Pons (tissue), 1 donor: ENCODE results near the gene RNF4.

Experiments
- DNase-seq: peaks from one replicate; pipeline ENCODE4 v3.0.0-alpha.2; 2016; ENCODE audit warnings: low spot score

RNF4 gene

GRCh38 chr4:2437475-2438215, 31.3 kb upstream of the RNF4 start:
- DNase-seq: no peak

DNA sequence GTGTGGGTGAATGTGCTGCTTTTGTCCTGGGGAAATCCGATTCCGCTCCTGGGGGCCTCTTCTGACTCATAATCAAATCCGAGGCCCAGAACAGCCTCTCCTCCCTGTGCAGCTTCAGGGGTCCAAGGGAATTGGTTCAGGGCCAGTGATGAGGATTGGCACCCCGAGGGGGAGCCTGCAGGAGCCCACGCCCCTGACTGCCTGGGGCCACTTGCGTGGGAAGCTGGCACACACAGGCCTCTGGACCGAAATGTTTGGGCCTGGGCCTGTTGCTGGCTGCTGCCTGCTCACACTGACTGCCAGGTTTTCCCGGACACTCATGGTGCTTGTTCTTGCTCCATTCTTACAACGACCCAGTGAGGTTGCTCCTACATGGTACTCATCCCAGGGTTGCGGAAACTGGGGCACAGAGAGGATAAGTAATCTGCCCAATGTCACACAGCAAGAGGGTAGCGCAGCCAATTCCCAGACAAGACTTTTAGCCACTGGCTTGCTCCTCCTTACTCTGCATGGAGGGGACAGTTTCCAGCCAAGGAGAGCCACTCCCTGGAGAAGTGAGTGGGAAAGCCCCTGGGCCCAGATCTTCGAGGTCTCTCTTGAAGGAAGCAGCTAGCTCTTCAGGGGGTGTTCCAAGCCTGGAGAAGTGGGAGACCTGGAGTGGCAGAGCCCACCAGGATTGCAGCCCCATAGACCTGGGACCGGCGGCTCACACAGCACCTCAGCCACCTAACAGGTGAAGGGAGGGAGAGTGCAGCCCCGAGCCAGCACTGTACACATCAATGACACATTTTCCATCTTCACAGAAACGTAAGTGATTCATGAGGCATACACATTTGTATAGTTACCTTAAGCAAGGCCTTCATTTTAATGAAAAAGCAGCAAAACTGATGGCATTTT, 29.8 kb upstream of the RNF4 start:
- no peak for DNase-seq

DNA sequence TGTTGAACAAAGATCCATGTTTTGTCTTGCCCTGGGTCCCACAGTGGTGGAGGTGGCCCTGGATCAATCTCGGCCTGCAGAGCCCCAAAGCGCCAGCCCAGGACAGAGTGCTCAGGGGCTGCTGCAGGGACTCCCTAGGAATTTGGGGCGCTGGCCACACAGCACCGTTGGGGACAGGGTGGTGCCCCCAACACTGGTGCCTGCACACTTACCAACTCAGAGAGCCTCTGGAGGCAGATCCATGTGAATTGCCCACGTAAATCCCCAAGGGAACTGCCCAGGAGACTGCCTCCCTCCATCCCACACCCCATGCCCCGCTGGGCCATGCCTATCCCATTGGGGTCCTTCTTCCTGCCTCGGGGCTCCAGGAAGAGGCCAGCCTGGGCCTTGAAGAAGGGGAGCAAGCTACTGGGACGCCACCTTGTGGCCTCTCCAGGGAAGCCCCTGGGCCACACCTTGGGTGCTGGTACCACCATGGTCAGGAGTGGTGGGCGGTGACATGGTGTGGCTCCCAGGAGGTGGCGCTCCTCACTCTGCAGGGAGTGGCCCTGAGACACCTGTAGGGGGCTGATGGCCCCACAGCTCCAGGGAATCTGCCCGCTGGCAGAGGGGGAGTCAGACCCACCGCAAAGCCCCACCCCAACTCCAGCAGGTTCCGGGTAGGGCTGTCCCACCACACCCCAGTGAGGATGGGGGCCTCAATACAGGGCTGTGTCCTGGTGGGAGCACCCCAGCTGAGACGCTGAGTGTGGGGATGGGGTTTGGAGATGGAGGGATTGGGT, 27.3 kb upstream of the RNF4 start:
- DNase-seq: no peak

GRCh38 chr4:2442175-2442993, 26.5 kb upstream of the RNF4 start:
- DNase-seq: no peak

DNA sequence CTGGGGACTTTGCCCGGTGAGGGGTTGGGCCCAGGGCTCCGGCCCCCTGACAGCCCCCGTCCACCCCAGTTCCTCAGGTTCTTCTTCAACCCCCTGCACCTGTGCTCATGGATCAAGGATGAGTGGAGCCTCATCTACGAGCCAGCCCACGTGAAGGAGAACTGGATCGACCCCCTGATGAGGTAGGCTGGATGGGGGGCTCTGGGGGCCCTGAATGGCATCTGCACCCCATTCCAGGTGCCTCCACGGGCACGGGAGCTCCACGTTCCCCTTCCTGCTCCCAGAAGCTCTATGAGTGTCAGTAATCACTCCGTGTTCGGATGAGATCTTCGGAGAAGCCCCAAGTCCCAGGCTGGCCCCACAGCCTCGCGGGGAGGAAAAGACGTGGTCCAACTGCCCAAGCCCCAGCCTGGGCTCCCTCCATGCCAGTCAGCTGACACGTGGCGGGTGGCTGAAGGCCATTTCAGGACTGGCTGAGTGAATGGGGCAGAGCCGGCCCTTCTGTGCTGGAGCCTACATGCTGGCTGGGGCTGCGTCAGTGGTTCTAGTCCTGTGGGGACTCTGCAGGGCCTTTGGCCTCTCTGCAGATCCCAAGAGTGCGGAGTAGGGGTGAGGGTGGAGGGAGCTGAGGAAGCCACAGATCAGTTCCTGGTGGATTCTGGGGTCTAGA, 25.7 kb upstream of the RNF4 start:
- no peak for DNase-seq

- no peak for DNase-seq
Measured at GRCh38 chr4:2443956-2444740, 24.8 kb upstream of the RNF4 start.

DNA sequence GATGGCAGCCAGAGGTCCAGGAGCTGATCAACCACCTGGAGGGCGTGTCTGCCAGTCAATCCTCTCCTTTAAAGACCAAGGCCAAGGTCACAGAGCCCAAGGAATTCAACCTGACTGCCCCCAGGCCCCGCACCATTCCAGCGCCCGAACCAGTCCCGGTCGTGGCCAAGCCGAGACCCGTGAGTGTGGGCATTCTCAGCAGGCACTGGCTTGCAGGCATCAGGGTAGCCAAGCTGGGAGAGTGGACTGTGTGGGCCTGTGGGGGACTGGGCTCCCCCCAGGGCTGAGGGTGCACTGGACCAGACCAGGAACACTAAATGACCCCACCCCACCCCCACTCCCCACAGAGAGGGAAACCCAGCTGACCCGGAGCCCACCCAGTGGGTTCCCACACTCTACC, 23.8 kb upstream of the RNF4 start:
- no peak for DNase-seq

DNA sequence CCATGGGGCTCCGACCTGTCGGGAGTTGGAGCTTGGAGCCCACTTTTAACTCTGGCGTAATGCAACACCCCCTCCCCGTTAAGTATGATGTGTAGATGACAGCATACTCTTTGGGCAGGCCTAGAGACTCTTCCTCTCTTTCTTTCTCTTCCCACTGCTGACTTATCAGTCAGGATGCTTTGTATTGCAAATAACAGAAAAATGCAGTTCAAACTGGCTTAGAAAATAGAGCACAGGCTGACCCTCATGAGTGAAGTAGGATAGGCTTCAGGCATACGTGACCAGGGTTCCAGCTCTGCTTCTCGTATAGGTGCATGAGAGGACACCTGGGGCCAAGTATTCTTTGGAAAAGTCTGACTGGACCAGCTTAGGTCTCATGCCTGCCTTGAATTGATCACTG, 23.3 kb upstream of the RNF4 start:
- DNase-seq: no peak

- no peak for DNase-seq
Measured at GRCh38 chr4:2446656-2447564, 22.0 kb upstream of the RNF4 start.

DNA sequence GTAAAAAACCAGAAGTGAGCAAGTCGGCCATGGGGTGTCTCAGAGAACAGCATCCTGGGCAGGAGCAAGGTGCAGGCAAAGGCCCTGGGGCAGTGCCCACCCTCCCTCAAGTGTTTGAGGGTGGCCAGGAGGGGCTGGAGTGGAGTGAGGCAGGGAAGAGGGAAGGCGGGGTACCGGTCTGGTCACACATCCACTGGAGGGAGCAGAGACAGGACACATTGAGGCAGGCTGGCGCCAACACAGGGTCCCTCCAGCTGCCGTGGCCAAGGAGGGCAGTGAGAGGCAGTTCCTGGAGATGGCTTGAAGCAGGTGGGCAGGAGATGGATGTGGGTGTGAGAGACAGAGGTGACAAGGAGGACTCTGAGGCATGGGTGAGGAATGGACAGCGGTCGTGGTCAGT, 20.3 kb upstream of the RNF4 start:
- no peak for DNase-seq

- DNase-seq: no peak
Measured at GRCh38 chr4:2449051-2449450, 19.9 kb upstream of the RNF4 start.

- DNase-seq: no peak
Measured at GRCh38 chr4:2449511-2450392, 19.2 kb upstream of the RNF4 start.

DNA sequence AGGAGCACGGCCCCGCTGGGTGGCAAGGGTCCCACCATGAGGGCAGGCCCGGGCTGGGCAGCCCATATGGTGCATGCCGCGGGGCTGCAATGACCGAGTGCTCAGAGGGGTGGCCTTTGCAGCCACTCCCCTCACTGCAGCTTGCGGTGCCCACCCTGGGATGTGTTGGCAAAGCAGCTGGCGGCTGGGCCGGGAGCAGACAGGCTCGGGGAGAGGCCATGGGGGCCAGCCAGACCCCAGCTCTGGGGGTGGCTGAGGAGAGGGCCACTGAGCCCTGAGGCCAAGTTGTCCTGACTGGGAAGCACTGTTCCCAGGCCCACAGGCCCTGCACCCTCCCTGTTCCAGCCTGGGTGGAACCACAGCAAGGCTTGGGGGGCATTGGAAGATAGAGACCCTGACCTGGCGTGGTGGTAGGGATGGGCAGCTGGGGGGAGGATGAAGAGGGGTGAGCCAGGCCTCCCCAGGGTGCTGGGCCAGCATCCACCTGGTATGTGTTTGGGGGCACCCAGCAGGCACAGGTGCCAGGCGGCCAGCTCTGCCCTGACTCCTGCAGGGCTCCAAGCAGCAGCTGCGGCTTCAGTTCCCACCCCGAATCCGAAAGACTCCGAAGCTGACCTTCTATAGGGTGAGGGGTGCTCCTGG, 18.4 kb upstream of the RNF4 start:
- DNase-seq: no peak

DNA sequence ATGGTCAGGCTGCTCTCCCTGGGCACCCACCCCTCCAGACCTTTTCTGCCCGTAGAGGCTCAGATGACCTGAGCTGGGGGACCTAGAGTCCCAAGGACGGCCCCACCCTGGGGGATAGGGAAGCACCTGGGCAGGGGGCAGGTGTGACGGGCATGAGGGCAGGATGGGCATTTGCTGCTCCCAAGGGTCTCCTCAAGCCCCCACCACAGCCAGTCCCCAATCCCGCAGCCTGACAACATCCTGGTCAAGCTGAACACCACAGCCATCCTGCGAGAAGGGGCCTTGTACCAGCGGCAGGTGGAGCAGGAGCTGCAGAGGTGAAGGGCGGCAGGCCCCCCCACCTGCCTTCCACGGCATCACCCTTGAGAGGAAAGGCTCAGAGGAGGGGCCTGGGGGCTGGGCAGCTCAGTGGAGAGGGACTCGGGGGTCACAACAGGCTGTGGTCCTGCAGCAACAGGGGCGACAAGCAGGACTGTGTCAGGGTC, 17.8 kb upstream of the RNF4 start:
- DNase-seq: no peak

DNA sequence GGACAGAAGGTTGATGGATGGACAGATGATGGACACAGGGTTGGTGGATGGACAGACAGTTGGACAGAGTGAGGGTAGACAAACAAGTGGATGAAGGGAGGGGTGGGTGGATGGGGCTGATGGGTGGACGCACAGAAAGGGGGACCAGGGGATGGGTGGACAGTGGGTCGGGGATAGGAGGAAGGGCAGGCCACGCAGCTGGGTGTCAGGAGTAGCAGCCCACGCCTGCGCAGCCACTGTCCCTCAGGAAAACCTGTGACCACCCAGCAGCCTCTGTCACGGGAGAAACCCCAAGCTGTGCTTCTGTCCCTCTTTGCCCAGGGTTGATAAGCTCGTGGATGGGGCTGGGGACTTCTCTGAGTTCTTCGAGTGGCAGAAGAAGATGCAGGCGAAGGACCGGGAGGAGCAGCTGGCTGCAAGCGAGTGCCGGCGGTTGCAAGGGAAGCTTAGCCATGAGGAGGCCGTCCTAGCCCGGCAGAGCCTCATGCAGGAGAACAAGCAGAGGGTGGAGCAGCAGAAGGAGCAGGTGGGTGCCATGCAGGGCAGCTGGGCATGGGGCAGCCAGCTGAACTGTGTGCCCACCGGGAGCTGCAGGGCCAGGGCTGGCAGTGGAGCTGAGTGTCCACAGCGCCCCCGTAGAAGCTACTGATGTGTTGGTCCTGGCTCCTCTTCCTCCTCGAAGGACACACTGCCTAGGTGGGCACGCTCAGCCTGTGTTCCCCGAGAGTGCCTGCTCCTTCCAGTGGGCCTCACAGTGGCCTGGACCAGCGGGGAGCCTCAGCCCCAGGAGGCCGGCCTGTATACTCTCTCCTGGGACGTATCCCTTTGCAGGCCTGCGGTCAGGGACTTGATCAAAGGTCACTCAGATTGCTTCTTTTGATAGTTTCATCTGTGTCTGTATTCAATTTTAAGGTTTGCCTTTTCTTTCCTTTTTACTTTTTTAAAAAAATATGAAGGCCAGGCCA, 16.8 kb upstream of the RNF4 start:
- DNase-seq: no peak
